Hepatocyte (in vitro differentiated cells): ENCODE measurements around the gene ADCY2.

ENCODE experiments used
- EZH2 ChIP-seq: fragments of 200-600 bp; sonication (generic); IDR thresholded peaks from 2 replicates; pipeline ENCODE4 v1.6.1; 2016; ENCODE audit warnings: antibody characterized with exemption, mild to moderate bottlenecking, borderline replicate concordance
- TF ChIP-seq, protein P1 (sequence below): fragments of 200-600 bp; sonication (generic); IDR thresholded peaks from 2 replicates; pipeline ENCODE4 v1.5.1; 2016; ENCODE audit warnings: antibody characterized with exemption, mild to moderate bottlenecking; ENCODE audit not compliant: poor library complexity

DNA sequence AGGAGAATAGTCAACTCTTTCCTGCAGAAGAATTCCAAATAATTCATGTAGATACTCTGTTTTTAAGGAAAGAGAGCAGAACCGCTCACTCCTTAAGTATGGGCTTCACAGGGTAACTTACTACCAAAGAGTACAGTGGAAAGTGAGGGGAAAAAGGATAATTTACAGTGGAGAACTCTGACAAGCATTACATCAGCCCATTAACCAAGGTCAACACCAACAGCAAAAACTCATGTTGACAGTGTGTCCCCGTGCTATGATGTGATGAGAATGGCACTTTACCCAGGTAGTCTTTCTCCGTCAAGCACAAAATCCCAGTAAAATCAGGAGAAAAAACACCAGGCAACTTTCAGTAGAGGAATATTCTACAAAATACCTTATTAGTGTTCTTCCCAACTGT, 104.3 kb downstream of the ADCY2 start:
- TF ChIP-seq, protein P1, sequence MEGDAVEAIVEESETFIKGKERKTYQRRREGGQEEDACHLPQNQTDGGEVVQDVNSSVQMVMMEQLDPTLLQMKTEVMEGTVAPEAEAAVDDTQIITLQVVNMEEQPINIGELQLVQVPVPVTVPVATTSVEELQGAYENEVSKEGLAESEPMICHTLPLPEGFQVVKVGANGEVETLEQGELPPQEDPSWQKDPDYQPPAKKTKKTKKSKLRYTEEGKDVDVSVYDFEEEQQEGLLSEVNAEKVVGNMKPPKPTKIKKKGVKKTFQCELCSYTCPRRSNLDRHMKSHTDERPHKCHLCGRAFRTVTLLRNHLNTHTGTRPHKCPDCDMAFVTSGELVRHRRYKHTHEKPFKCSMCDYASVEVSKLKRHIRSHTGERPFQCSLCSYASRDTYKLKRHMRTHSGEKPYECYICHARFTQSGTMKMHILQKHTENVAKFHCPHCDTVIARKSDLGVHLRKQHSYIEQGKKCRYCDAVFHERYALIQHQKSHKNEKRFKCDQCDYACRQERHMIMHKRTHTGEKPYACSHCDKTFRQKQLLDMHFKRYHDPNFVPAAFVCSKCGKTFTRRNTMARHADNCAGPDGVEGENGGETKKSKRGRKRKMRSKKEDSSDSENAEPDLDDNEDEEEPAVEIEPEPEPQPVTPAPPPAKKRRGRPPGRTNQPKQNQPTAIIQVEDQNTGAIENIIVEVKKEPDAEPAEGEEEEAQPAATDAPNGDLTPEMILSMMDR, result no peak
- TF ChIP-seq EZH2, result no peak
